ENCODE results near the gene C19orf18.

- TF ChIP-seq CTCF (IDR thresholded peaks at IDR 0.05 in 8 of 11, conservative IDR thresholded peaks at IDR 0.05 in 3 of 11) (no peak), POLR2A (IDR thresholded peaks at IDR 0.05) (no peak), POLR2AphosphoS5 (IDR thresholded peaks at IDR 0.05) (no peak)
These were observed 24.6 kb downstream of the C19orf18 start for GRCh38 chr19:57949702-57950101.
